Subcutaneous abdominal adipose tissue (tissue), 5 donors: ENCODE results near the gene GPI.

Experiments
- H3K27ac ChIP-seq: one replicate; pipeline ENCODE4 v1.7.0; 2013; ENCODE audit warnings: low read depth, mild to moderate bottlenecking, inconsistent platforms, low read length, moderate library complexity
- H3K27me3 ChIP-seq, 5 donors: one replicate each; pipeline ENCODE4 v1.7.0; 2013; ENCODE audit warnings: low read length in 5 of 5, inconsistent platforms in 1 of 5; ENCODE audit not compliant: control insufficient read depth in 5 of 5, insufficient read depth in 4 of 5
- H3K36me3 ChIP-seq, 5 donors: one replicate each; pipeline ENCODE4 v1.7.0; 2013; ENCODE audit warnings: low read length in 5 of 5; ENCODE audit not compliant: control insufficient read depth in 5 of 5, insufficient read depth in 5 of 5
- H3K4me1 ChIP-seq, 5 donors: one replicate each; pipeline ENCODE4 v1.7.0; 2013; ENCODE audit warnings: low read length in 5 of 5, mild to moderate bottlenecking in 3 of 5, moderate library complexity in 1 of 5; ENCODE audit not compliant: control insufficient read depth in 5 of 5, insufficient read depth in 5 of 5
- H3K4me3 ChIP-seq, 5 donors: one replicate each; pipeline ENCODE4 v1.7.0; 2013; ENCODE audit warnings: low read length in 5 of 5, low read depth in 1 of 5
- H3K9ac ChIP-seq, 5 donors: one replicate each; pipeline ENCODE4 v1.7.0; 2013; ENCODE audit warnings: low read length in 5 of 5, mild to moderate bottlenecking in 4 of 5, moderate library complexity in 3 of 5
- H3K9me3 ChIP-seq, 5 donors: one replicate each; pipeline ENCODE4 v1.7.0; 2013; ENCODE audit warnings: low read length in 5 of 5; ENCODE audit not compliant: control insufficient read depth in 5 of 5
- donor health status: healthy.
- donor health status: healthy.
- donor health status: healthy.
- donor health status: healthy.
- donor health status: healthy.

GPI gene

DNA sequence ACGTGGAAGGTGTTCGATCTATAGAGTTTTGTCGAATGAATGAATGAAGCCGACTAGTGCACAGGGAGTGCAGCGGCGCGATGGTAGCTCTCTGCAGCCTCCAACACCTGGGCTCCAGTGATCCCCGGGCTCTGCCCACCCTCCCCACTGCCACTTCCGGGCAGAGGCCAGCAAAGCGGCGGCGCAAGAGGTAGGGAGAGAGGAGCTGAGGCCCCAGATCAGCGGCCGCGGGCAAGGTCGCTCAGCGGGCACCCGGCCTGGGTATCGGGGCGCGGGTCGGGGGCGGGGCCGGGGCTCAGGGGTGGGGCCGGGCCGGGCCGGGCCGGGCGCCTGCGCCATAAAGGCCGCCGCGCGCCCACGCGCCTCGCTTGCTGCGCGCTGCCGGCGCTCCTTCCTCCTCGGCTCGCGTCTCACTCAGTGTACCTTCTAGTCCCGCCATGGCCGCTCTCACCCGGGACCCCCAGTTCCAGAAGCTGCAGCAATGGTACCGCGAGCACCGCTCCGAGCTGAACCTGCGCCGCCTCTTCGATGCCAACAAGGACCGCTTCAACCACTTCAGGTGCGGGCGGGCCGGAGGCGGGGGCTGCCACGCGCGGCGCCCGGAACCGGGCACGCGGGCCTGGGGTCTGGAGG lies at the start of gene GPI:
Gene GPI, plus strand, starts transcription at position 367 of the 633 bp plus-strand sequence. Its CDS starts 71 bp downstream, at position 438.
- no peaks in the 10 kb centered on the region for H3K27me3 ChIP-seq
- H3K36me3 ChIP-seq = peaks cover 0 to 28% (median 21%) of the 10 kb centered on the region in 5 donors
- H3K9ac ChIP-seq = peak within 1 kb of the TSS; percentile 56 to 90 (median 79)
- peaks cover 9 to 51% (median 40%) of the 10 kb centered on the region in 5 donors for H3K4me1 ChIP-seq
- H3K27ac ChIP-seq = peak within 1 kb of the TSS; percentile 82
- no peaks in the 10 kb centered on the region for H3K9me3 ChIP-seq
- H3K4me3 ChIP-seq = peak within 1 kb of the TSS; percentile 83 to 95 (median 91)

DNA sequence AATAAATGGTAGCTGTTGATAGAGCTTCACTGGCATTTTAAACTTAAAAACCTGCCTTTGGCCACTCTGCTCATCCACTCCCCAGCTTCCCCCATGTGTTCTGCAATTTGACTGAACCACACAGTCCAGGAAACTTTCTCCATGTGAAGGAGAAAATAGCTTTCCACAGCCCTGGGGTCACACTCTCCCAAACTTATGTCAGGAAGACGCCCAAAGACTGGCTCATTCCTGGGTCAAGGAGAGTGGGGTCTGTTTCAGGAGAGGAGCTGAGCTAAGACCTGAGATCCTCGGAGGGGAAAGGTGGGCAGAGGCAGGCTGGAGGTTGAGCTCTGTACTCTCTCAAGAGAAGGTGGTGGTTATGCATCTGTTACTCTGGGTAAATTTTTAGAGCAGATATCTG lies 48.7 kb upstream of the GPI start:
- H3K27ac ChIP-seq = peak overlapping the region; percentile 60
- peaks cover 0 to 10% (median 7%) of the 10 kb centered on the region in 5 donors for H3K36me3 ChIP-seq
- no peak overlapping the region for H3K4me3 ChIP-seq
- peaks cover 0 to 52% (median 17%) of the 10 kb centered on the region in 5 donors for H3K4me1 ChIP-seq
- H3K27me3 ChIP-seq = no peaks in the 10 kb centered on the region
- H3K9ac ChIP-seq = no peak overlapping the region
- H3K9me3 ChIP-seq = no peaks in the 10 kb centered on the region

DNA sequence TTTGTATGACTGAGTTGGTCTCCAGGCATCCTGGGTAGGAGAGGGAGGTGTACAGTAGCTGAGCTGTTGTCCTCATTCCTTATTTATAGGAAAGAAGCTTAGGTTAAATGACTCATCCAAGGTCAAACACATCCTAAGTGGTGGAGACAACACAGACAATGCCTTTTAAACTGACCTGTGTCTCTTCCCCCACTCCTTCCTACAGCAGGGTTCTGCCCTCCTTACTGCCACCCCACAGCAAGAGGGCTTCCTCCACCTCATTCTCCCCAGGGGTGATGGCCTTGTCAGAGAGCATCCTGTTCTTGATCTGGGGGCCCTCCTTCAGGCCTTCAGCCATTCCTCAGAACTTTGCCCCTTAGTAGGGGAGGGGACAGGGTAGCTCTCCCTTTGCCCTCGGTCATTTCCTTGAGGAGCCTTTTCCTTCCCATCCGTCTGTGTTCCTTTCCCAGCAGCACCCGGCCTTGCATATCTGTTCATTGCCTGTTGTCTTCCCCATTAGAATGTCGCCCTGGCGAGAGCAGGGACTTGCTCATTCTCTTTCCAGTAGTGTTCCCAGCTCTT lies 48.2 kb upstream of the GPI start:
- Histone ChIP-seq H3K27me3 (no peaks in the 10 kb centered on the region), H3K27ac (peak overlapping the region; percentile 60), H3K9me3 (no peaks in the 10 kb centered on the region), H3K9ac (no peak overlapping the region), H3K4me3 (no peak overlapping the region), H3K4me1 (peaks cover 0 to 52% (median 17%) of the 10 kb centered on the region in 5 donors), H3K36me3 (peaks cover 0 to 13% (median 10%) of the 10 kb centered on the region in 5 donors)

DNA sequence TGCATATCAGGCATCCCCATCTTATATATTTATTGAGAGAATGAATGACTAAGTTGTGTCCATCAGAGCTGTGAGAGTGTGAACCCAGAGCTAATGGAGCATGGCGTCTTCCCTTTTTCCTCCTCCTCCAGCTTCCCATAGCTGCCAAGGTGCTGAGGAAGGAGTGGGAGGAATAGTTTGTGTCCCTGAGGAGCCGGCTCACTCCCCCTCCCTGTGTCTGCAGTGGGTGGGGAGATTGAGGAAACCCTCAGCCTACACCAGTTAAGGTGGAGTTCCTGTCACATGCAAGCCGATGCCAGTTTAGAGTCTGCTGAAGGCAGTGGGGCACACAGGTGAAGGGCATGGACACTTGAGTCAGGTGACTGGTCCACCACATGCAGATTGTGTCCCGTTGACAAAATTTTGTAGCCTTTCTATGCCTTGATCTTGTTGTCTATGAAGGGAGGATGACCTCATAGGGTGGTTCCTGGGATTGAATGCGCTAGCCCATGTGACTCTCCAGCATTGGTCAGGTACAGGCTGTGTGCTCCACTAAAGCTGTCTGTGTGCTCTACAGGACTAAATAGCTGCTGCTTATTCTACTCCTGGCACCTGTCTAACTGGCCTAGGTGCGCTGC lies 47.6 kb upstream of the GPI start:
- Histone ChIP-seq H3K9me3 (no peaks in the 10 kb centered on the region), H3K4me3 (peak overlapping the region in 1 of 5 donors; percentile 8), H3K9ac (peak overlapping the region in 1 of 5 donors; percentile 41), H3K4me1 (peaks cover 0 to 52% (median 17%) of the 10 kb centered on the region in 5 donors), H3K36me3 (peaks cover 0 to 16% (median 10%) of the 10 kb centered on the region in 5 donors), H3K27me3 (no peaks in the 10 kb centered on the region), H3K27ac (peak overlapping the region; percentile 60)

DNA sequence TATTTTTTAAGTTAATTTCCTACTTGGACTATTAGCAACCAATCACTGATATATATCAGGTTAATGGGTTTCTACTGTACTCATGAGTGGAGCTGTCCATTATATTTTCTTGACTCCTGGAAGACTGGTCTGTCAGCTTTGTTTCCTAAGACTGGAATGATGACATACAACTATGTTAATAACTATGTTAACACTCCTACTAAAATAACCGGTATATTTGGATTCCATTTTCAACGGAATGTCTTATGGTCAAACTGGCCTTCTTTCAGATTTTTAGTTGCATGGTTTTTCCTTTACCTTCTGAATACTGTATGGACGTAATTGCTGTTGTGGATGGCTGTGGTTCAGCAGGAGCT lies 45.8 kb upstream of the GPI start:
- no peak overlapping the region for H3K4me3 ChIP-seq
- H3K27ac ChIP-seq = no peak overlapping the region
- H3K9me3 ChIP-seq = no peaks in the 10 kb centered on the region
- no peak overlapping the region for H3K9ac ChIP-seq
- no peaks in the 10 kb centered on the region for H3K27me3 ChIP-seq
- H3K36me3 ChIP-seq = peaks cover 0 to 23% (median 19%) of the 10 kb centered on the region in 5 donors
- peaks cover 0 to 45% (median 13%) of the 10 kb centered on the region in 5 donors for H3K4me1 ChIP-seq

DNA sequence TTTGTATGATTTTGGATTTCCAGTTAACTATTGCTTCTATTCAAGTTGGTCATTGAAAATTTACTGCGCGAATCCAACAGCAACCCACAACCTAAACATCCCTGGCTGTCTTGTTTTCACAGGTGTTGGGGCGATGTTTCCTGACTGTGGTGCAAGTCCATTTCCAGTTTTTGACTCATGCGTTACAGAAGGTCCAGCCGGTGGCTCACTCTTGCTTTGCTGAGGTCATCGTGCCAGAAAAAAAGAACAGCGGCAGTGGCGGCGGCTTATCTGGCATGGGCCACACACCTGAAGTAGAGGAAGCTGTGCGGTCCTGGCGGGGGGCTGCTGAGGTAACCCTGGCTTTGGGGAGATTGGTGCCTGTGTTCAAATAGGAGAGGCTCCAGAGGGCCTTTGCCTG lies 45.2 kb upstream of the GPI start:
- Histone ChIP-seq H3K4me3 (no peak overlapping the region), H3K9ac (no peak overlapping the region), H3K4me1 (peaks cover 0 to 40% (median 13%) of the 10 kb centered on the region in 5 donors), H3K9me3 (no peaks in the 10 kb centered on the region), H3K36me3 (peaks cover 1 to 26% (median 22%) of the 10 kb centered on the region in 5 donors), H3K27ac (peak overlapping the region; percentile 40), H3K27me3 (no peaks in the 10 kb centered on the region)

DNA sequence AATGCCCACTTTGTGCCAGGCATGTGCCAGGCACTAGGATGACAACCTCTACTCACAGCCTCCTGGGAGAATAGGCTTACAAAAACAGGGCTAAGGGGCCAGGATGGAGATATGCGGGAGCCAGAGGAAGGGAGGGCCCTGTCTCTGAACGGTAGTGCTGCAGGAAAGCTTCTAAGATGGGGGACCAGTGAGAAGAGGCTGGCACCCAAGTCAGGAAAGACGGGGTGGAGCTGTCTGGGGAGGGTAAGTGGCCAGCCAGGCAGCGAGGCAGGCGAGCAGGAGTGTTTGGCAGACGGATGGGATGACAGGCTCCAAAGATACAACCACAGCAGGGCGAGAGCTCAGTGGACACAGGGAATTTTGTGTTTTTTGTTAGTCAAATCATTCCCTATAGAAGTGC lies 44.7 kb upstream of the GPI start:
- no peaks in the 10 kb centered on the region for H3K9me3 ChIP-seq
- H3K4me3 ChIP-seq = no peak overlapping the region
- H3K4me1 ChIP-seq = peaks cover 0 to 40% (median 13%) of the 10 kb centered on the region in 5 donors
- no peak overlapping the region for H3K9ac ChIP-seq
- H3K36me3 ChIP-seq = peaks cover 4 to 31% (median 27%) of the 10 kb centered on the region in 5 donors
- H3K27ac ChIP-seq = peak overlapping the region; percentile 40
- H3K27me3 ChIP-seq = no peaks in the 10 kb centered on the region

DNA sequence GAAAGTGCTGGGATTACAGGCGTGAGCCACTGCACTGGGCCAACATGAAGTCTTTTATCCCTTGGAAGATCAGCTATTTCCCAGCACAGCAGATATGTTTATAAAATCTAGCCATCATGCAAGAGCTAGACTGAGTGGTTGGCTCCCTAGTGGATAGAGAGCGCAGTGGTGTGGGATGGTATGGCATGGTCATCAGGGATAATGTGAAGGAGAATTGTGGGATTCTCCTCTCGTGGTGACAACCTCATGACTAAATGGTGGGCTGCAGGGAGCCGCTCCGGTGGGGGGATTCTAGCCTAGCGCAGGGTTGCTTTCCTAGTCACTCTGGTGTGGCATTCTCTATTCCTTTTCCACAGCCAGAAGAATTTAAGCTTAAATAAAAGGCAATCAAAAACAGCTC lies 43.3 kb upstream of the GPI start:
- Histone ChIP-seq H3K9ac (no peak overlapping the region), H3K27ac (no peak overlapping the region), H3K36me3 (peaks cover 4 to 40% (median 37%) of the 10 kb centered on the region in 5 donors), H3K4me3 (no peak overlapping the region), H3K9me3 (no peaks in the 10 kb centered on the region), H3K27me3 (no peaks in the 10 kb centered on the region), H3K4me1 (peaks cover 0 to 29% (median 13%) of the 10 kb centered on the region in 5 donors)

DNA sequence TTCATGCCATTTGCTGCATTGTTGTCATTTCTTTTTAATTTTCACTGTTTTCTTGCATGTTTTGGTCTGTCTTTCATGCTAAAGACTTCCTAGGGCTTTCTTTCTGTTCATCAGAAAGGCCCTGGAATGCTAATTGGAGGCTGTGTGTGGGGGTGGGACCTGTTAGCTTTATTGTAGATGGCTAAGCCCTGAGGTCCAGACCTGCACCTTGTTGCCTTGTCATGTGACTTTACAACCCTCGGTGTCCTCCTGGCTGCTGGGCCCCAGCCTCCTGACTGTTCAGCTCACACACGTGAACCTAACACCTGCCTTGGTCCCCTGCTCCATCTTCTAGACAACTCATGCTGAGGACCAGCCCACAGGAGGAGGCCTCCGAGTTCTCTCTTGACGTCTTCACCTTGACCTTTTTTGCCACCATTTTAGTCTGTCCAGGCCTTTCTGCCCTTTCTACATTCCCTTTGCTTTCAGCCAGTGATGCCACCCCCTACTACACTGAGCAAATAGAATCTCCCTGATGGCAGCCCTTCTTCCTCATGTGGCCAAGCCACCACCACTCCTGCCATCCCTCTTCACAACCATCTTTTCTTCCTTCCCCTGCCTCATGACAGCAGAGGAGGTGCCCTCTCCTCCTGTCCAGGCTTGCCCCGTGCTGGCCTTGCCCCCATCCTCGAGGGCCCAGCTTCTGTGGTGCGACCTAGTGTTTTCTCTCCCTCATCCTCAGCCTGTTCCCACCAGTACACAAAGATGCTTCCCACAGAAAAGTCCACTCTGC lies 41.4 kb upstream of the GPI start:
- H3K36me3 ChIP-seq = peaks cover 7 to 55% (median 44%) of the 10 kb centered on the region in 5 donors
- H3K9ac ChIP-seq = no peak overlapping the region
- no peak overlapping the region for H3K4me3 ChIP-seq
- H3K27ac ChIP-seq = no peak overlapping the region
- no peaks in the 10 kb centered on the region for H3K9me3 ChIP-seq
- peaks cover 0 to 19% (median 3%) of the 10 kb centered on the region in 5 donors for H3K4me1 ChIP-seq
- H3K27me3 ChIP-seq = no peaks in the 10 kb centered on the region
